NAMALWA (cell line): ENCODE measurements around the gene C16orf46.

Experiments
- DNase-seq: peaks from one replicate; pipeline ENCODE4 v3.0.0-alpha.2; 2015; ENCODE audit warnings: low spot score

C16orf46 gene

DNA sequence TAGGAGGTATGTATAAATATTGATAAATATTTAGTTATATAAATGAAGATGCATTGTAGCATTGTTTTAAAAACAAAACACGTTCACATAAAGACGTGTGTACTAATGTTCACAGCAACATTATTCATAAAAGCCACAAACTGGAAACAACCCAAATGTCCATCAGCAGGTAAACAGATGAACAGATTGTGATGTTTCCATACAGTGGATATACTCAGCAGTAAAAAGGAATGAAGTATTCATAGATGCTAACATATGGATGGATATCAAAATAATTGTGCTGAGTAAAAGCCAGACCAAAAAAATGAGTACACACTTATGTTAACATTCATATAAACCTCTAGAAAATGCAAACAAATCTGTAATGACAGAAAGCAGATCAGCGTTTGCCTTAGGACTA, 64.1 kb downstream of the C16orf46 start:
- no peak for DNase-seq
